K562 (cell line): ENCODE results near the gene TRIM25. TPM values are rescaled to one million over a fixed set of nuclear protein-coding genes. Genes with fewer than 3 reads are reported as not detected.

Experiments
- COPS2 ChIP-seq: fragments of 450-650 bp; conservative IDR thresholded peaks from 2 replicates; pipeline ENCODE4 v1.6.1; 2016; ENCODE audit warnings: mild to moderate bottlenecking, moderate library complexity
- DDX20 ChIP-seq: fragments of 450-650 bp; IDR thresholded peaks from 2 replicates; pipeline ENCODE4 v1.6.1; 2016; ENCODE audit warnings: missing genetic modification characterization, low read depth, mild to moderate bottlenecking, missing compliant biosample characterization, moderate library complexity
- ETV6 ChIP-seq, 3 experiments: fragments of 150-350 bp in 1 of 3; sonication (generic) in 1 of 3; formaldehyde crosslinking in 1 of 3; IDR thresholded peaks; 2 replicates each; pipeline versions ENCODE4 v1.6.1 to v1.8.0; 2014 to 2022; ENCODE audit warnings: borderline replicate concordance in 2 of 3, low read depth in 2 of 3, antibody characterized with exemption in 1 of 3, low read length in 1 of 3, mild to moderate bottlenecking in 1 of 3, missing genetic modification reagents in 1 of 3
- EZH2 ChIP-seq: IDR thresholded peaks from 2 replicates; pipeline ENCODE4 v1.6.1; 2012; ENCODE audit warnings: low read depth, mild to moderate bottlenecking, inconsistent platforms, low read length, borderline replicate concordance
- HDAC6 ChIP-seq: IDR thresholded peaks from 2 replicates; pipeline ENCODE4 v1.6.1; 2012; ENCODE audit warnings: low read depth, mild to moderate bottlenecking, control low read depth, inconsistent platforms, low read length, moderate library complexity
- MCM3 ChIP-seq: fragments of 450-650 bp; IDR thresholded peaks from 2 replicates; pipeline ENCODE4 v1.6.1; 2016
- MED1 ChIP-seq: sonication (generic); formaldehyde crosslinking; IDR thresholded peaks from 2 replicates; pipeline ENCODE4 v1.8.1; 2023; ENCODE audit warnings: missing genetic modification reagents, borderline replicate concordance
- MEIS2 ChIP-seq: fragments of 450-650 bp; IDR thresholded peaks from 2 replicates; pipeline ENCODE4 v1.6.1; 2014; ENCODE audit warnings: mild to moderate bottlenecking; ENCODE audit not compliant: partially characterized antibody
- NFXL1 ChIP-seq: fragments of 450-650 bp; formaldehyde crosslinking; IDR thresholded peaks from 2 replicates; pipeline ENCODE4 v1.4.0; 2021; ENCODE audit warnings: mild to moderate bottlenecking
- RBM14 ChIP-seq: fragments of 200-400 bp; formaldehyde crosslinking; IDR thresholded peaks from 2 replicates; pipeline ENCODE4 v1.6.1; 2018; ENCODE audit warnings: low read depth, mild to moderate bottlenecking, low read length, moderate library complexity, borderline replicate concordance; ENCODE audit not compliant: insufficient read depth
- SETDB1 ChIP-seq: IDR thresholded peaks from one replicate; pipeline ENCODE4 v1.6.1; 2012; ENCODE audit warnings: low read length, control low read depth, inconsistent platforms
- SIRT6 ChIP-seq: IDR thresholded peaks from one replicate; pipeline ENCODE4 v1.6.1; 2012; ENCODE audit warnings: low read depth, mild to moderate bottlenecking, control low read depth, inconsistent platforms, low read length, moderate library complexity
- TOE1 ChIP-seq, 2 experiments: fragments of 450-650 bp in 1 of 2; sonication (generic) in 1 of 2; formaldehyde crosslinking in 1 of 2; IDR thresholded peaks; 2 replicates each; pipeline versions ENCODE4 v1.7.1 to v1.8.0; 2016 to 2022; ENCODE audit warnings: borderline replicate concordance in 2 of 2, mild to moderate bottlenecking in 2 of 2, antibody characterized with exemption in 1 of 2, inconsistent platforms in 1 of 2, low read depth in 1 of 2, missing genetic modification reagents in 1 of 2, moderate library complexity in 1 of 2
- ZBTB33 ChIP-seq: sonication (generic); formaldehyde crosslinking; IDR thresholded peaks from 2 replicates; pipeline ENCODE4 v1.8.1; 2023; ENCODE audit warnings: mild to moderate bottlenecking, missing genetic modification reagents
- ZNF398 ChIP-seq: fragments of 250-450 bp; sonication (Bioruptor Pico); IDR thresholded peaks from 2 replicates; pipeline ENCODE4 v1.8.0; 2021; ENCODE audit warnings: moderate library complexity, mild to moderate bottlenecking, inconsistent platforms
- ZNF76 ChIP-seq: fragments of 250-450 bp; sonication (Bioruptor Pico); IDR thresholded peaks from 2 replicates; pipeline ENCODE4 v1.4.0; 2020; ENCODE audit warnings: mild to moderate bottlenecking, moderate library complexity, borderline replicate concordance
- polyA plus RNA-seq, 8 experiments: library from polyadenylated mRNA; depleted of rRNA in 4 of 8; stranded (reverse) in 5 of 8; unstranded in 3 of 8; fragments of >200 nt; fragmentation: Nextera tagmentation in 2 of 8; fragmentation: Illumina TruSeq in 1 of 8; extraction: Ambion mirVana in 2 of 8; extraction: Trizol in 1 of 8; gene quantifications; 2 replicates each; pipeline versions ENCODE4 v1.2.1 to v1.2.3, GENCODE V29; 2011 to 2014; ENCODE audit warnings: inconsistent platforms in 1 of 8, missing spikeins in 1 of 8
- total RNA-seq, 7 experiments: library from RNA; depleted of rRNA in 6 of 7; stranded (reverse); fragments of >200 nt in 6 of 7; fragmentation: Illumina TruSeq in 2 of 7; extraction: Trizol in 2 of 7; gene quantifications; 2 replicates each; pipeline versions ENCODE4 v1.2.1 to v1.2.3, GENCODE V29; 2011 to 2021; ENCODE audit warnings: low replicate concordance in 1 of 7
- TF ChIP-seq, protein P1 (sequence below): fragments of 250-450 bp; sonication (Bioruptor Pico); IDR thresholded peaks from 2 replicates; pipeline ENCODE4 v1.5.0; 2021; ENCODE audit warnings: mild to moderate bottlenecking, borderline replicate concordance

TRIM25 gene
- total and polyA plus RNA-seq, 9 of the 15 experiments (the other 6 are each of a cell fraction or from before 2014, with no cell fraction given) = 5.9 to 49.5 (median 24.5) TPM

DNA sequence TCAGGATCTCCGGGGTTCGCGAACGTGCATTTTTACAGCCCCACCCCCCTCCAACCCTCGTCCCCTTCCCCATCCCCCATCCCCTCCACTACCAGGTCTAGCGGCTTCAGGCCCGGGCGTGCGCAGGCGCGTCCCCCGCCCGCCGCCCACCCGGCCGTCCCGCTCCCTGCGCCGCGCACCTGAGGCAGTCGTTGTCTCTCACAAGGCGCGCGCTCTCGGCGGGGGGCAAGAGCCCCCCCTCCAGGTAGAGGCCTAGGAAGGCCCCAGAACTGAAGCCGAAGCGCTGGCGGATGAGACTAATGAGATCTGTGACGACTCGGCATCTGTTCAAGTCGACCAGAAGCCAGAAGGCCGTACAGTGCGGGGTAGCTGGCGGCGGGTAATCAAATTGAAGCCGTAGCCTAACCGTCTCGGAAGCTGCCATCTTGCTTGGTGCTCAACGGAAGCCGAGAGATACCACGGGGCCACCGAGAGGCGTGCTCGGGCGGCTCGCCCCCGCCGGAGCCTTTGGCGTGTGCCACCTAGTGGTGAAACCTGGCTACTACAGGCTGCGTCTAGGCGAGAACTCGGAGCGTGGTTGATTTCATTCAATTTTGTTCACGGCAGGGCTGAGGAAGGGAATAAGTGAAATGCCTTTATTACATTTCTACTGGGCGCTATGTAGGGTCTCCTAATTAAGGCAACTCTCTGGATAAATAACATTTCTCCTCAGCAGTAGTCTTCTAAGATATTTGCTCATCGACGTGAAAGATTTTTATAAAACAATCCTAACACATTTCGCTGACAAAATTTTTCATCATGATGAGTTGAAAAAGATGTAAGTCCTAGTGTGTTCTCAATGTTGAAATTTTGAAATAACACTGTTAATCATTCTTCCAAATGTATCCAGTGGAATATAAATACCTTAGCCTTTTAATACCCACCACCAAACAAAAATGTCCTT lies 47.0 kb upstream of the TRIM25 start, which contains the start of gene COIL (continued):
- TF ChIP-seq ZNF398 (CRISPR knock-in tag) (no peak), SETDB1 (no peak), ZNF76 (CRISPR knock-in tag) (no peak), COPS2 (no peak), SIRT6 (no peak), EZH2 (no peak), ETV6 (IDR thresholded peaks at IDR 0.05; ENCODE audit: borderline replicate concordance in 1 of 2, low read depth in 2 of 2, low read length in 1 of 2) (no peak), ETV6 (CRISPR knock-in tag; IDR thresholded peaks at IDR 0.05; ENCODE audit: borderline replicate concordance) (no peak), DDX20 (tag) (no peak), MED1 (no peak), MEIS2 (no peak), HDAC6 (no peak), MCM3 (no peak), NFXL1 (CRISPR knock-in tag) (no peak), TOE1 (IDR thresholded peaks at IDR 0.05; ENCODE audit: borderline replicate concordance) (peak; percentile 79; the same call in 1 of the 2 replicates), TOE1 (CRISPR knock-in tag; IDR thresholded peaks at IDR 0.05; ENCODE audit: borderline replicate concordance, low read depth) (no peak), RBM14 (no peak), ZBTB33 (CRISPR knock-in tag) (peak; percentile 60; the same call in 1 of the 2 replicates)
- TF ChIP-seq, protein P1, sequence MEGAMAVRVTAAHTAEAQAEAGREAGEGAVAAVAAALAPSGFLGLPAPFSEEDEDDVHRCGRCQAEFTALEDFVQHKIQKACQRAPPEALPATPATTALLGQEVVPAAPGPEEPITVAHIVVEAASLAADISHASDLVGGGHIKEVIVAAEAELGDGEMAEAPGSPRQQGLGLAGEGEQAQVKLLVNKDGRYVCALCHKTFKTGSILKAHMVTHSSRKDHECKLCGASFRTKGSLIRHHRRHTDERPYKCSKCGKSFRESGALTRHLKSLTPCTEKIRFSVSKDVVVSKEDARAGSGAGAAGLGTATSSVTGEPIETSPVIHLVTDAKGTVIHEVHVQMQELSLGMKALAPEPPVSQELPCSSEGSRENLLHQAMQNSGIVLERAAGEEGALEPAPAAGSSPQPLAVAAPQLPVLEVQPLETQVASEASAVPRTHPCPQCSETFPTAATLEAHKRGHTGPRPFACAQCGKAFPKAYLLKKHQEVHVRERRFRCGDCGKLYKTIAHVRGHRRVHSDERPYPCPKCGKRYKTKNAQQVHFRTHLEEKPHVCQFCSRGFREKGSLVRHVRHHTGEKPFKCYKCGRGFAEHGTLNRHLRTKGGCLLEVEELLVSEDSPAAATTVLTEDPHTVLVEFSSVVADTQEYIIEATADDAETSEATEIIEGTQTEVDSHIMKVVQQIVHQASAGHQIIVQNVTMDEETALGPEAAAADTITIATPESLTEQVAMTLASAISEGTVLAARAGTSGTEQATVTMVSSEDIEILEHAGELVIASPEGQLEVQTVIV (CRISPR knock-in tag) = no peak
